NCI-H510A (cell line): ENCODE results near the gene ATP13A1.

ENCODE experiments used
- DNase-seq: peaks from one replicate; lab custom pipeline; 2025; lab: John Stamatoyannopoulos, UW

ATP13A1 gene

DNA sequence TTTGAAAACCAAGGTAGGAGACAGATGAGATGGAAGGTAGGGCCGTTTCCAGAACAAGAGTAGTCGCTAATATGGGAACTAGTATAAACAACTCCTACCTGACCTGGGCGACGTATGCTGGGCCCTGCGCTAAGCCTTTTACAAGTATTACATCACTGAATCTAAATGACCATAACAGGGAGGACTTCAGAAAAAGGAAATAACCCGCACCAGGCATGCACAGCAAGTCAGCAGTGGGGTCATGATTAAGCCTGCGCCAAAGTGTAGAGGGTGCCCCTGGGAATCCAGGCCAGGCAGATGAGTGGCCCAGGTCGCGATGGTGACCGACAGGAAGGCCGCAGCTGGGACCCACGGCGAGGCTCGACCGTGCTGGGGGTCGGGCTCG lies 613 bp downstream of the ATP13A1 start:
- DNase-seq: no peak

DNA sequence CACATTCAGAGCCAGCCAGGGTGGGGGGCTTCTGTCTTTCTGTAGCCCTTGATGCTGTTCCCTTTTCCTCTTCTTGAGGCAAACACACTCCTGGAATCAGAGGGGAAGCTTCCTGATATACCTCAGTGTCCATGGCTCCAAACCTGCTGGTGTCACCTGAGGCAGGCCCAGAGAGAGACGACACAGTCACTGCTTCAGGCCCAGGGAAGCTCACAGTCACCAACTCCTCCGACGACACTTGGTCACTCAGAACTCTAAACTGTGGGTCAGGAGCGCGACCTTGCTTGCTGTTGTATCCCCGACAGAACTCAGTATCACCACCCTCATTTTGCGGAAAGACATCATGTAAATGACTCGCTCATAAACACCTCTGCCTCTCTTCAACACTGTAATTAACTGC lies 1.1 kb downstream of the ATP13A1 start:
- no peak for DNase-seq

- no peak for DNase-seq
Measured at GRCh38 chr19:19661675-19662251, 1.7 kb downstream of the ATP13A1 start.

DNA sequence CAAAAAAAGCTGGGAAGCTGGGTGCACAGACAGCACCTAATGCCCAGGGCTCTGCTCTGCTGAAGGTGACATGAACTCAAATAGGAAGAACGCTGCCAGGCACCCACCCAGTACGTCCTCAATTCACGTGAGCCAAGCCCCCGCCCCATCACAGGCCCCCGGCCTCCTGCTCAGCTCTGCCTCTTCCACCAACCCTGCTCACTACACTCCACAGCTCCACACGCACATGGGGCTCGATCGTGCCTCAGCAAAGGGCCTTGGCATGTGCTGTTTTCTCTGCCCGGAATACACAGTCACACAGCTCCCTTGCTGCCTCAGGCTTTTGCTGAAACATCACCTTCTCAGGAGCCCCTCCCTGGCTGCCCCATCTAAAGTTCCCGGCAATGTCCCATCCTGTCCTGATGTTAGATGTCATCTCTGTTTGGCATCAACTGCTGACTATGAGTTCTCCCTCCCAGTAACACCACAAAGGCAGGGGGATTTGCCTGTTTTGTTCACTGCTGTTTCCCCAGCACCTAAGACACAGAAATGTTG lies 2.3 kb downstream of the ATP13A1 start:
- no peak for DNase-seq

DNA sequence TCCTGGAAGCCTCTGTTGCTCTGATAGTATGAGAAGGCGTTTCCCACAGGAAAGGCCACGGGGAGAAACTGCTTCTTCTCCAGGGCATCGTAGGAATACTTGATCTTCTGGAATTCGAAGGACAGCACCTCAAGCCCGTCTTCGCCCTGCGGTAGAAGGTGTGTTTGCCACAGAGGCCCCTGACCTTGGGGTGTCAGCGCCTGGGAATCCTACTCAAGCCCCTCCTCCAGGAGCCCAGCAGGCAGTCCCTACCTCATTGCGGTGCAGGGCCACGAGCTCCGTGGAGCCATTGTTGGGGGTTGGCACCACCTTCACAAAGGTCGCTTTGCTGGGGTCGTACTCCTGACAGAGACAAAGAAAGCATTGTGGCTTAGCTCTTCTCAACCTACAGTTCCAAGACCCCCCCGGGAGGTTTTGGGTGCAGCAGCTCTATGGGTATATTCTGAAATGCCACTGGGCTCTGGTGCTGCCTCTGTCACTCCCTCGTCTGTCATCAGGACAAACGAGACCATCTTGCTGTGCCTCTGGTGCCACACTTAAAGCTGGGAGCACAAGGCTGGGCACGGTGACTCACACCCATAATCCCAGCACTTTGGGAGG lies 3.7 kb downstream of the ATP13A1 start:
- DNase-seq: no peak

DNA sequence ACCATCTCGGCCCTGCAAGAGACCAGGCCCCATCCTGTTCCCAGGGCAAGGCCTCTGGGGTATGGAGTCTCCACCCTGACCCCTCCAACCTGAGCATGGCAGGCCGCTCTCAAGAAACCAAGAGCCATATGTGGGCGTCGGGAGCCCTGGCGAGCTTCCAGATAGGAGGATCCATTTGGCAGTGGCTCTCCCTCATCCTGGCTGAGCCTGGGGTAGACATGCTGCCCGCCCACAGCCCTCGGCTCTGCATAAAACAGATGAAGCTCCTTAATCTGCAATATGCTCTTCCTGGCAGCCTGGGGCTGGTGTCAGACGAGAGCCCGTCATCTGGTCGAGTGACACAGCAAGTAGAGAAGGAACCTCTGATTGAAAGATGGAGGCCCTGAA lies 6.1 kb downstream of the ATP13A1 start:
- no peak for DNase-seq

DNA sequence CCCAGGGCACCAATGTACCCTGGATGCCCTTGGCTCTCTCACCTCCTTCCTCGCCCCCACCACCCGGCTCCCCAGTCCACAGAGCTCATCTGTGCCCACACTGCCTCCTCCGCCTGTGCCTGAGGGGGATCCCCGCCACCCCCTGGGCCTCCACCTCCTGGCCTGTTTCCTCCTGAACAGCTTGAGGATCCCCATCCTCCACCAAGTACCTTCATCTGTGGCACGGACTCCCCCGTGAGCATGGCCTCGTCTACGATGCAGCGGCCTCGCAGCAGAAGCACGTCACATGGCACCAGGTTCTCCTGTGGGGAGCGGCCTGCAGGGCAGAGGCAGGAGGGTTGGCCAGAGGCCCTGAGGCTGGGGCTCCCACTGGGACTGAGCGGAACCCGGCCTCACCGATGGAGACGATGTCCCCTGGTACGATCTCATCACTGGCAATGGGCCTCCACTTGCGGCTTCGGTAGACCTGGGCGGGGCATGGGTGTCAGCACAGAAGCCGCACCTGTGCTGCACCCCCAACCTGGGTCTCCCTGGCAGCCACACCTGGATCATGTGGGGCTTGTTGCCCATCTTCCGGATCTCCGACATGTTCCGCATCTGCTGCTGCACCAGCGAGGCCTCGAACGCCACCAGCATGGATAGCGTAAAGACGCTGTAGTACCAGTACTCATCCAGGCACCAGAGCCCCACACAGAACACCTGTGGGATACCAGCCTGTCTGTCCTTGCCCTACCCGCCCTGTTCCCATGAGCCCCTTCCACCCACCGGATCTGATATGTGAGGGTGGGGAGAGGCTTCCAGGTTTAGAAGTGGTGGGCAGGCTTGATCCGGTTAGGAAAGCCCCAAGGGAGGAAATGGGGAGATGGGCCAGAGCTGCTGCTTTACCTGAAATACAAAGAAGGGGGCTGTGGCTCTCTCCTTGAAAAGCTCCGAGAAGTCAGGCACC lies 6.8 kb downstream of the ATP13A1 start:
- no peak for DNase-seq

- no peak for DNase-seq
Measured at GRCh38 chr19:19655641-19656343, 7.7 kb downstream of the ATP13A1 start.

- no peak for DNase-seq
Measured at GRCh38 chr19:19655051-19655594, 8.4 kb downstream of the ATP13A1 start.

DNA sequence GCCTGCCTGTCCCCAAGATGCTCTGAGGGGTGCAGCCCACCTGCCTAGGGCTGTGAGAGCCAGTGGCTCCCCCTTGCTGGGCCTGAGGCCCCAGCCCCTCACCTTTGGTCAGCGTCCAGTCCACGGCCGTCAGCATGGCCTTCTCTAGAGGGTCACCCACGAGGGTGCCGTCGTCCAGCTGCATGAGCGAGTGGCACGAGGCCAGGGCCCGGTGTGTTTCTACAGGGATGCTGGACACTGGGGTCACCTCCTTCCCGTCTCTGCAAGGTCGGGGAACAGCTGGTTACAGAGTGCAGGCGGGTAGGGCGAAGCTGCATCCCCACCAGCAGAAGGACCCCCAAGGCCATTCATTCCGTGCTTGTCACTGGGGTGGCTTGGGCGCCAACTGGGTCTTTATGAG lies 9.0 kb downstream of the ATP13A1 start:
- no peak for DNase-seq

GRCh38 chr19:19653597-19654147 lies 9.8 kb downstream of the ATP13A1 start:
- DNase-seq: no peak

DNA sequence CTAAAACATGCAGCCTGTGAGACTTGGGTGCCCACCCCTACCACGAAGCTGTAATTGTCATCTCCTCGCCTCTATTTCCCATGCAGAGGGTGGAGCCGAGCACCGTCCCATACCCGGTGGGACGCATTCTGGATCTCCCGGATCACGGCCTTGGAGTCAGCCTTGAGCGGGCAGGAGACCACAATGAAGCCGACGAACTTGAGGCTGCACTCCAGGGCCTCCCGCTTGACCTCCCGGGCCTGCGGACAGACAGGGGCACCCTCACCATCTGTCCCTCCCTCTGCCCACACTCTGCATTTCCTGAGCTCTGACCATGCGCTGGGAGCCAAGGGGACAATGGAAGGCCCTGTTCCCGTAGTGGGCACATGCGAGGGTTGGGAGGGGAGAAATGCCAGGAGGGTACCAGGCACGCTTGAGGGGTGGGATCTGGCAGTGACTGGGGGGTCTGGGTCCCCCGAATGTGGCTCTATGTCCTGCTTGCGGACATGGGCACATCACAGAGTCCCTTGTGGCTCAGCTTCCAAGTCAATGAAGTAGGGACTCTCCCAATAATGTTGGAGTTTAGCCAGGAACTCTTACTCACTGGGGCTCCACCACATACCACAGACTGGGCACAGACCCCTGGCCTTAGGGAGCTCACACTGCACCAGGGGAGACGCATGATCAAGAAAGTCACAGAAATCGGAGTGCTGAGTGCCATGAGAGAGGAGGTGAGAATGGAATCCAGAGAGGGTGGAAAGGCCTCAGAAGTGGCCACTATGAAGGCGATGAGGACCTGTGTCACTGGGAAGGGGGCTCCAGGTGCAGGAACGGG lies 10.8 kb downstream of the ATP13A1 start:
- DNase-seq: no peak

GRCh38 chr19:19651076-19651475 lies 12.4 kb downstream of the ATP13A1 start:
- DNase-seq: no peak

DNA sequence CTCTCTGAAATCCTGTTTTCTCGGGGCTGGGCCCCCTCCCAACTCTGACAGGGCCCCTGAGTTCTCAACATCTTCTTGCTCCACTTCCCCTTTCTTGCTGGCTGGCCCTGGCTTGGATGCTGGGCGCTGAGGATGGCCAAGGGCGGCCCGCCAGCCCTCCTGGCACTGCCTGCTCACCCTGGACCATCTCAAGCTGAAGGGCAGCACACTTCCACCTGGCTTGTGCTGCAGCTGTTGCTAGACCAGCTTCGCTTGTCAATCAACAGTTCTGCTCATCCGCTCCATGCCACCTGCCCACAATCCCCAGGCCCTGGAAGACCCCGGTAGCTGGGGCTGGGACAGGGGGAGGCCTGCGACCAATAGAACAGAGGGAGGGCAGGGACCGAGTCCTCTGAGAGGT lies 13.1 kb downstream of the ATP13A1 start:
- DNase-seq: no peak

- no peak for DNase-seq
Measured at GRCh38 chr19:19649580-19649995, 13.9 kb downstream of the ATP13A1 start.

- DNase-seq: no peak
Measured at GRCh38 chr19:19649155-19649554, 14.3 kb downstream of the ATP13A1 start.

DNA sequence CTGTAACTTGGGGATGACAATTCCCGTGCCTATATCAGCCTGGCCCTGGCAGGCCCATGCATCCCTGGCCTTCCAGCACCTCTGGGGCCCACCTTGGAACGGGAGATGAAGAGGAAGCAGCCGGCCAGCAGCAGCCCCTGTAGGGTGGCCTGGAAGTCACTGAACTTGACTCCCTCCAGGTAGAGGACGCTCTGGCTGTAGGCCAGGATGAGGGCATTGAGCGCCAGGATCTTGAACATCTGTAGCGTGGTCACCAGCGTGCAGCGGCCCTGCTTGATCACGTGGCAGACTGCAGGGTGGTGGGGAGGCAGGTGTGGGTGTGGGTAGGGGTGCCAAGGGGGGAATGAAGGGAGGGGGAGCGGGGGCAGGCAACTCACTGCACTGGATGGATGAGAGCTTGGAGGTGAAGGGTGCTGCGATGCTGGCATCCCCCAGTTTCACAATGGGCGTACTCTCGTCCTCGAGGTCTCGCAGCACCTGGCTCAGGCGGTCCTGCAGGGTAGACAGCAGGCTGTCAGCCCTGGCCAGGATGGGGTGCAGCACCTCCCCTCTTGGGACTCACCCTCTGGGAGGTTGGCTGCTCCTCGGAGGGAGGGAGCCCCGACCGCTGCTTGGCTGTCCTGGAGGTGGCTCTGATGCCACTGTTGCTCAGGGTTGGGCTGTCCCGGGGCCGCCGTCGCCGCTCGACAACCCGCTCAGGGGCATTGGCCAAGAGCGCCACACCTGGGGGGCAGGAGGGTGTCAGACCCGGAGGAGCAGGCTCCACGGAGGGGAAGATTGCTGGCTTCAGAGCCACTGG lies 16.2 kb downstream of the ATP13A1 start:
- no peak for DNase-seq

- no peak for DNase-seq
Measured at GRCh38 chr19:19645233-19645870, 18.1 kb downstream of the ATP13A1 start.

GRCh38 chr19:19644054-19644388 lies 19.5 kb downstream of the ATP13A1 start:
- no peak for DNase-seq
